GM18508 (cell line): ENCODE data around the gene MARCO.
"Not testable (repeated sequence)": the region's sequence is repeated elsewhere in the genome, so short reads cannot be mapped to it uniquely, and the experiment has no call there.

Experiments used
- ATAC-seq: cut with Tn5 transposase; IDR thresholded peaks from one replicate; pipeline ENCODE4 v1.9.1; 2021; ENCODE audit warnings: moderate number of reproducible peaks; ENCODE audit not compliant: insufficient read depth, unreplicated experiment

The MARCO gene

GRCh38 chr2:118993392-118993752, 51.4 kb downstream of the MARCO start:
- no peak for ATAC-seq

- no peak for ATAC-seq
Observed at GRCh38 chr2:118994172-118994700, 52.2 kb downstream of the MARCO start.

- no peak for ATAC-seq
Observed at GRCh38 chr2:118994778-118995177, 52.8 kb downstream of the MARCO start.

- ATAC-seq, result not testable (repeated sequence)
Observed at GRCh38 chr2:119003856-119004255, 61.9 kb downstream of the MARCO start.

GRCh38 chr2:119004602-119005001, 62.6 kb downstream of the MARCO start:
- ATAC-seq, result no peak

DNA sequence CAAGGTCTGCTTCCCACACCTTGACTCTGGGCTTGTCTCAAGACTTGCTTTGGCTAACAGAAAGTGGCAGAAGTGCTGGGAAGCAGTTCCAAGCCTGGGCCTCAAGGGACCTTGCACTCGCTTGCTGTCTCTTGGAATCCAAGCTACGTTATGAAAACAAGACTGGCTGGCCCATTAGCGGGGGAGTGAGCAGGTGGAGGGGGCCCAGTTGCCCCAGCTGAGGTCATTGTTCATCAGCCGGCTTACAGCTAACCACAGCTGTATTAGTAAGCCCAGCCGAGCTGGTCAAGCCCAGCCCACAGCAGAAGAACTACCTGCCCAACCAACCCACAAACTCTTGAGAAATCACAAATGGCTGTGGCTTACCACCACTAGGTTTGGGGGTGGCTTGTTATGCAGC, 63.1 kb downstream of the MARCO start:
- ATAC-seq, result no peak

GRCh38 chr2:119005555-119005954, 63.6 kb downstream of the MARCO start:
- ATAC-seq, result no peak

DNA sequence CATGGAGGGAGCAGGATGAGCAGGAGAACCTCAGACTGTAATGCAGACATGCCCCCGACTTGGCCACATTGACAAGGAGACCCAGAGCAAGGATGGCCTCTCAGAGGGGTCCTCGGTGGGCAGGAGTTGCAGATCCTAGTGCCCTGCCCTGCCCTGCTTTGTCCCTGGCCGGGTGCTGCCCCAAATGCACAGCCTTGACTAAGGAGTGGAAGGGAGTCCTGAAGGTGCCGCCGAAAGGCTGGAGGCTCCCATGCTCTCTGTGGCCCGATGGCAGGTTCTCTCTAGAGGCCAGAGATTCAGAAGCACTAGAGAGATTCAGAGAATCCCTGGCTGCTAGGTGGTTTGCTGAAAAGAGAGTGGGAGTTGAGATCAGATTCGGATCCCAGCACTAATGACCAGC, 64.4 kb downstream of the MARCO start:
- no peak for ATAC-seq

GRCh38 chr2:119008108-119008507, 66.1 kb downstream of the MARCO start:
- ATAC-seq, result no peak

DNA sequence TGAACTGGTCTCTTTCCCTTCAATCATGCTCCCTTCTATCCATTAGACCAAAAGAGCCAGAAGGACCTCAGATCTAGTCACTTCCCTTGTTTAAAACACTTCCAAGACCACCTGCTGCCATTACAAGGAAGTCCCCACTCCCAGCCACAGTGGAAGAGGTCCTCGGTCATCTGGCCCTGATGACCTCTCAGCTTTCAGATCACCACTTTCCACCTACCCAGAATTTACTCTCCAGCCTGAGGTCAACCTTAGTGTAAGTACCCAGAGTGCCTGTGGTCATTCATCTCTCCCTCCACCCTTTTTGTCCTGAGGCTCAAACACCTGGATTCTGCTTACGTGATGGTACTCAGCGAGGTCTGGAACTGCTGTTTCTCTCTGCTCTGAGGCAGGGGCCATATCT, 67.1 kb downstream of the MARCO start:
- no peak for ATAC-seq

DNA sequence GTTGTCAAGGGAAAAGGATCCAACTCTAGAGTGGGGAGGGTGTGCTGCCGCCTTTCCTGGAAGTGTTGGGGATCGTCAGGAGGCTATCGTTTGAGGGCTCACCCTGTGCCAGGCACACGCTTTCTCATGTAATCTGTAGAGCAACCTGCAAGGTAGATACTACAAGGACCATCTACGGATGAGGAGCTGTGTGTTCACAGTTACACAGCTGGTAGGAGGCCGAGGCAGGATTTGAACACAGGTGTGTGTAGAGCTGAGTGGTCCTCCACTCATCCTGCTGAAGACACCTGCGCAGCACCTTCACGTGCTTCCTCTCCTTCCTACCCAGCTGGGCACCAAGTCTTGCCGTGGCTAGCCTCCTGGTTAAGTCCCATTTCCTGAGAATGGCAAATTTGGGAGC, 68.3 kb downstream of the MARCO start:
- no peak for ATAC-seq

DNA sequence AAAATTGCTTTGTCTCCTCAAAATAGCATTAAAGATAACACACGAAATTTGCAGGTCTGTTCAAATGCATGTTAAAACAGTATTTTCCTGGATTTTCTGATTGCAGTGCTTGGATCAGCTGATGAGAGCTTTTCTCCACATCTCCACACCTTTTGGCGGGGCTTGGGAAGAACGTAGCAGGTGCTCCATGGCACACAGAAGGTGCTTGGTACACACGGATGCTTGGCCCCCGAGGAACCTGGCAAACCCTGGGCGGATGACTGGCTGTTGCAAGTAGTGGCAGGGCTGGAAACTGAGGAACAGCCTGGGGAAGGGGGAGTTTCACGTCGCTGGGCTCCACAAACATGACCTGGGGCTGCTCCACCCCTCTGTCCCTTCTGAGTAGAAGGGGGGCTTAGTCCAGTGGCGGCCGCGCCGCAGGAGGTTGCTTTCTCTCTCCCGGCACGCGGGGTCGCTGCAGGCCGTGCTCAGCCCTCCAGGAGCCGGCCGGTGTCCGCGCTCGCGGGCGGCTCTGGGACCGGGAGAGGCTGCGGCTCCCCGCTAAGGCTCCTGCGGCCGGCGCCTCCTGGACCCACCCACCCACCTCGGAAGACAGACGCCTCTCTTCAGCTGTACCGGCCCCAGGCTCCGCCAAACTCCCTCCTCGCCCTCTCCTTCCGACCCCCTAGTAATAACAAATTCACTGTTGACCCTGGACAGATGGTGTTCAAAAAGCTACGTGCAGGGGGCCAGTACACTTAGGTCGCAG, 69.3 kb downstream of the MARCO start:
- no peak for ATAC-seq

- no peak for ATAC-seq
Observed at GRCh38 chr2:119011910-119012209, 69.9 kb downstream of the MARCO start.

DNA sequence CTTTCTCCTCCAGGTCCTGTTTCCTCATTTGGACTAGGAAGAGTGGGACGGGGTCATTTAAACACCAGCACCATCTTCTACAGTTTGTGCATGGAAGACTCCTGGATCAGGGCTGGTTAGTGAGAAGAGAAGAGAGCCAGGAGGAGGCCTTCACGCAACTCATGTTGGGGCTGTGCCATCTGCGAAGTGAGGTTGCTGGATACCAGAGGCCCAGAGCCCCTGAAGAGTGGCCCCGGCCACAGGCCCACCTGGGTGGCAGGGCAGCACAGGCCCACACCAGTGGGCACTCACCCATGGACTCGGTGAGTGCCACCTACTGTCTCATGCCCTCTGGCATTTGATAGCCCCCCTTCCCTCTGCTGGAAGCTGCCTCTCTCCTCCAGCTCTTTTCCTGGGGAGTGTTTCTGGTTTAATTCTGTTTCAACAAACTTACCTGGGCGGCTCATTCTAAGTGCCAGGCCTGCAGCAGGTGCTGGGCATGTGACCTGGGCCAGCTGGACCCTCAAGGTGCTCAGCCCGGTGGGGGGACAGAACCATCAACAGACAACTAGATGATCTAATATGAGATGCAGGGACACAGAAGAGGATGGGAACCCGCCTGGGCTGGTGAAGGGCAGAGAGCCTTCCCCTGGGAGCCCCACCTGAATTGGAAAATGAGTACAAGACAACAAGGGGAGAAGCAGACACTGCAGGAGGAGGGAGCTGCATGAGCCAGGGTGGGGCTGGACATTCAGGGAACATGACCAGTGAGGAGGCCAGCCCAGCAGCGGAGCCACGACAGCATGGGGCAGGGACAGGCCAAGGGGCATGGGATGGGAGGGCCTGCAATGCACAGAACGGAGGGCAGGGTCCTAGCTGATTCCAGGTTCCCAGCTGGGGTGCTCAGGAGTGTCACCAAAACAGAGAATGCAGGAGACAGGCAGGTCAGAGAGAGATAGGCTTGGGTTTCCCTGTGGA, 70.6 kb downstream of the MARCO start:
- no peak for ATAC-seq

DNA sequence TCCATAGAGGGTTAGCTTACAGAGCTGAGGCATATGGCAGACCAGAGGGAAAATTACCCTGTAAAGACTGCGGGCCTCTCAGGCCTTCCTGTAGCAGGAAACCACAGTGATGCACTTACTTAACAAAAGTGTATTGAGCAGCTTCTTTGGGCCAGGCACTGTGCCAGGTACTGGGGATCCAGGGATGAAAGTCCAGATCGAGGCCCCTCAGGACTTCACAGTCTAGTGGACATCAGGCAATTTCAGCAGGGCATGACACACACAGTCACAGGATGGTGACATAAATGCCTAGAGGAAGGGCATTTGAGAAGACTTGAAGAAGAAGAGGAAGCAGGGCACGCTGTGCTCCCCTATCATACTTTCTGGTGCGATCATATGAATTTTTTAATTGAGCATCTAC, 71.7 kb downstream of the MARCO start:
- no peak for ATAC-seq

DNA sequence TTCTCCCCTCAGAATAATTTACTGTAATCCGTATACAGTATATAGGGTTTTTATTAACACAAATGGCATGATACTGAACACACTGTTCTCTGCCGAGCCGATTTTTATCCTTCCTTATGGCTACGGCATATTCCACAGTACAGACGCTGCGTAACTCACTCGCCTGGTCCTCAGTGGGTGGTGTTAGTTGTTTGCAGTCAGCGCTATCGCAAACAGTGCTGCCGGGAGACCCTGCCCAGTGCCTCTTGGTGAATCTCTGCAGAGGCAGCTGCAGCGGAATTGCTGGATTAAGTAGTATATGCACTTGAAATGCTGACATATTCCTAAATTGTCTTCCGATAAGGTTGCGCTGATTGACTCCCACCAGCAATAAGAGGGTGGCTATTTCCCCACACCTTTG, 73.9 kb downstream of the MARCO start:
- ATAC-seq, result no peak

- ATAC-seq, result no peak
Observed at GRCh38 chr2:119019521-119019920, 77.5 kb downstream of the MARCO start.

- no peak for ATAC-seq
Observed at GRCh38 chr2:119022678-119023077, 80.7 kb downstream of the MARCO start.

- ATAC-seq, result no peak
Observed at GRCh38 chr2:119023534-119023933, 81.5 kb downstream of the MARCO start.

GRCh38 chr2:119024152-119024551, 82.2 kb downstream of the MARCO start:
- no peak for ATAC-seq

GRCh38 chr2:119024568-119024967, 82.6 kb downstream of the MARCO start:
- ATAC-seq, result no peak
